A549 (cell line): Measurements from ENCODE around the gene NCOA6. TPM values are rescaled to one million over a fixed set of nuclear protein-coding genes. Genes with fewer than 3 reads are reported as not detected.

Experiments used
- ATAC-seq, 2 experiments: fragments of 200-7000 bp in 1 of 2; fragments of >200 bp in 1 of 2; cut with Nextera tagmentation in 1 of 2; cut with Tn5 transposase in 1 of 2; 3 replicates each; pipeline versions ENCODE4 v1.8.0 to v1.9.1; 2018 to 2020; ENCODE audit warnings: mild to moderate bottlenecking in 1 of 2, moderate library complexity in 1 of 2
- CTCF ChIA-PET: fragments of 300-600 bp; sonication (Branson Sonifier 250); formaldehyde crosslinking; extraction: SDS; loops from one replicate; lab custom pipeline; 2021; ENCODE audit warnings: antibody characterized with exemption, inconsistent platforms; lab: Yijun Ruan, JAX
- POLR2A ChIA-PET: fragments of 350-600 bp; formaldehyde crosslinking; extraction: SDS; loops from one replicate; lab custom pipeline; 2021; ENCODE audit warnings: antibody characterized with exemption, inconsistent platforms; lab: Yijun Ruan, JAX
- DNase-seq, 2 experiments: peaks; one replicate each; pipeline versions ENCODE4 v3.0.0 to v3.0.0-alpha.2; 2011 to 2016; ENCODE audit warnings: low read depth in 1 of 2, low spot score in 1 of 2
- FAIRE-seq: peaks from 2 replicates; lab custom pipeline; 2011; peaks lifted over from hg19 to GRCh38; lab: Jason Lieb, UNC
- H3K27ac ChIP-seq, 2 experiments: fragments of >200 bp; sonication (Bioruptor Twin); formaldehyde crosslinking; 3 replicates each; pipeline ENCODE4 v1.5.1; 2016 to 2017
- H3K4me1 ChIP-seq: fragments of >200 bp; sonication (Bioruptor Twin); formaldehyde crosslinking; 3 replicates; pipeline ENCODE4 v1.6.1; 2016
- H3K4me2 ChIP-seq: fragments of >200 bp; sonication (Bioruptor Twin); formaldehyde crosslinking; 3 replicates; pipeline ENCODE4 v1.6.1; 2016
- H3K4me3 ChIP-seq: fragments of >200 bp; sonication (Bioruptor Twin); formaldehyde crosslinking; 3 replicates; pipeline ENCODE4 v1.5.1; 2016
- H3K9me3 ChIP-seq: fragments of >200 bp; sonication (Bioruptor Twin); formaldehyde crosslinking; 3 replicates; pipeline ENCODE4 v1.6.1; 2016
- ATOH8 ChIP-seq: fragments of 250-450 bp; sonication (Bioruptor Pico); IDR thresholded peaks from 2 replicates; pipeline ENCODE4 v1.5.0; 2020; ENCODE audit warnings: low read depth, mild to moderate bottlenecking, moderate library complexity
- BHLHE40 ChIP-seq: IDR thresholded peaks from 2 replicates; pipeline ENCODE4 v1.6.1; 2012; ENCODE audit warnings: low read depth, low read length, inconsistent platforms
- CBX2 ChIP-seq: fragments of 200-600 bp; sonication (generic); IDR thresholded peaks from 2 replicates; pipeline ENCODE4 v1.6.1; 2016; ENCODE audit warnings: low read depth, mild to moderate bottlenecking, borderline replicate concordance
- CBX8 ChIP-seq: fragments of 200-600 bp; sonication (generic); IDR thresholded peaks from 2 replicates; pipeline ENCODE4 v1.6.1; 2016
- CEBPB ChIP-seq, 2 experiments: fragments of >200 bp in 1 of 2; sonication (Bioruptor Twin) in 1 of 2; formaldehyde crosslinking in 1 of 2; IDR thresholded peaks; 2 replicates each; pipeline ENCODE4 v1.6.1; 2012 to 2016
- CHD4 ChIP-seq: fragments of 200-600 bp; sonication (generic); IDR thresholded peaks from 2 replicates; pipeline ENCODE4 v1.6.1; 2016; ENCODE audit warnings: antibody characterized with exemption, mild to moderate bottlenecking, borderline replicate concordance
- E2F6 ChIP-seq: IDR thresholded peaks from 2 replicates; pipeline ENCODE4 v1.6.1; 2012; ENCODE audit warnings: low read depth, borderline replicate concordance
- ESRRA ChIP-seq: fragments of 150-350 bp; IDR thresholded peaks from 2 replicates; pipeline ENCODE4 v1.6.1; 2014; ENCODE audit warnings: mild to moderate bottlenecking, low read length, borderline replicate concordance
- FOSL2 ChIP-seq, 2 experiments: fragments of 450-650 bp in 1 of 2; fragments of >200 bp in 1 of 2; sonication (Bioruptor Twin) in 1 of 2; formaldehyde crosslinking; IDR thresholded peaks; 2 replicates each; pipeline versions ENCODE4 v1.5.0 to v1.6.1; 2016 to 2020; ENCODE audit warnings: mild to moderate bottlenecking in 1 of 2, moderate library complexity in 1 of 2
- GATA3 ChIP-seq: IDR thresholded peaks from 2 replicates; pipeline ENCODE4 v1.6.1; 2012; ENCODE audit warnings: borderline replicate concordance
- HDAC2 ChIP-seq: fragments of 200-600 bp; sonication (generic); IDR thresholded peaks from 2 replicates; pipeline ENCODE4 v1.6.1; 2016
- HEYL ChIP-seq: fragments of 250-450 bp; sonication (Bioruptor Pico); IDR thresholded peaks from 2 replicates; pipeline ENCODE4 v1.8.0; 2021; ENCODE audit warnings: mild to moderate bottlenecking, moderate library complexity
- HMGXB4 ChIP-seq: fragments of 250-450 bp; sonication (Bioruptor Pico); IDR thresholded peaks from 2 replicates; pipeline ENCODE4 v1.5.0; 2021; ENCODE audit warnings: mild to moderate bottlenecking, moderate library complexity, borderline replicate concordance
- HOXA7 ChIP-seq: fragments of 250-450 bp; sonication (Bioruptor Pico); IDR thresholded peaks from 2 replicates; pipeline ENCODE4 v1.5.0; 2020; ENCODE audit warnings: mild to moderate bottlenecking, moderate library complexity
- HOXB13 ChIP-seq: fragments of 250-450 bp; sonication (Bioruptor Pico); IDR thresholded peaks from 2 replicates; pipeline ENCODE4 v1.5.0; 2020; ENCODE audit warnings: low read depth, mild to moderate bottlenecking, moderate library complexity
- HOXB5 ChIP-seq: fragments of 250-450 bp; sonication (Bioruptor Pico); IDR thresholded peaks from 2 replicates; pipeline ENCODE4 v1.5.0; 2020; ENCODE audit warnings: mild to moderate bottlenecking, moderate library complexity
- JUN ChIP-seq, 2 experiments: fragments of >200 bp; sonication (Bioruptor Twin); formaldehyde crosslinking; IDR thresholded peaks; 2 replicates in 1 of 2; 3 replicates in 1 of 2; pipeline ENCODE4 v1.6.1; 2016 to 2017
- MAX ChIP-seq: IDR thresholded peaks from 2 replicates; pipeline ENCODE4 v1.6.1; 2012
- MAZ ChIP-seq: fragments of 150-350 bp; IDR thresholded peaks from 2 replicates; pipeline ENCODE4 v1.6.1; 2014; ENCODE audit warnings: antibody characterized with exemption, low read depth, low read length, borderline replicate concordance
- MYC ChIP-seq: IDR thresholded peaks from 2 replicates; pipeline ENCODE4 v1.6.1; 2012; ENCODE audit warnings: mild to moderate bottlenecking, inconsistent platforms, low read length, improper control_type of control experiment, borderline replicate concordance
- NFE2L2 ChIP-seq: fragments of 150-350 bp; conservative IDR thresholded peaks from 2 replicates; pipeline ENCODE4 v1.6.1; 2014; ENCODE audit warnings: low read length
- NPAS2 ChIP-seq: fragments of 250-450 bp; sonication (Bioruptor Pico); IDR thresholded peaks from 2 replicates; pipeline ENCODE4 v1.8.0; 2022; ENCODE audit warnings: mild to moderate bottlenecking, moderate library complexity, borderline replicate concordance
- NR3C1 ChIP-seq: fragments of >200 bp; sonication (Bioruptor Twin); formaldehyde crosslinking; IDR thresholded peaks from 3 replicates; pipeline ENCODE4 v1.6.1; 2017
- POLR2AphosphoS2 ChIP-seq: conservative IDR thresholded peaks from 2 replicates; pipeline ENCODE4 v1.6.1; 2012; ENCODE audit warnings: low read length, improper control_type of control experiment, inconsistent platforms
- RAD21 ChIP-seq, 2 experiments: fragments of >200 bp in 1 of 2; sonication (Bioruptor Twin) in 1 of 2; formaldehyde crosslinking in 1 of 2; IDR thresholded peaks in 1 of 2; conservative IDR thresholded peaks in 1 of 2; 2 replicates in 1 of 2; 3 replicates in 1 of 2; pipeline ENCODE4 v1.6.1; 2012 to 2018; ENCODE audit warnings: inconsistent platforms in 1 of 2
- RARB ChIP-seq: fragments of 250-450 bp; sonication (Bioruptor Pico); IDR thresholded peaks from 2 replicates; pipeline ENCODE4 v1.8.0; 2021; ENCODE audit warnings: mild to moderate bottlenecking, moderate library complexity
- RNF2 ChIP-seq: fragments of 200-600 bp; sonication (generic); IDR thresholded peaks from 2 replicates; pipeline ENCODE4 v1.6.1; 2016; ENCODE audit warnings: low read depth, mild to moderate bottlenecking, antibody characterized with exemption, moderate library complexity, borderline replicate concordance
- TP53 ChIP-seq: fragments of 250-450 bp; sonication (Bioruptor Pico); IDR thresholded peaks from 2 replicates; pipeline ENCODE4 v1.5.0; 2021; ENCODE audit warnings: mild to moderate bottlenecking, moderate library complexity
- USF2 ChIP-seq: fragments of 450-650 bp; IDR thresholded peaks from 2 replicates; pipeline ENCODE4 v1.6.1; 2014; ENCODE audit warnings: antibody characterized with exemption
- WGBS: methylation state at CpG from one replicate; pipeline ENCODE4 v1.1.6; 2017; ENCODE audit errors: missing lambda C conversion rate; 5-methylcytosine and 5-hydroxymethylcytosine counted together
- polyA plus RNA-seq, 4 experiments: library from polyadenylated mRNA; depleted of rRNA in 3 of 4; stranded (reverse); fragments of >200 nt; fragmentation: RNase III in 1 of 4; extraction: RNeasy Plus Mini Kit Qiagen cat#74134 plus additional on column Dnase treatment in 1 of 4; gene quantifications; 2 replicates in 3 of 4; 3 replicates in 1 of 4; pipeline ENCODE4 v1.2.3, GENCODE V29; 2011 to 2017

The NCOA6 gene
- polyA plus RNA-seq, 2 of the 4 experiments (the other 2 are of a cell fraction), result 15.8 to 18.0 TPM

GRCh38 chr20:34751453-34751852 lies 74.0 kb downstream of the NCOA6 start:
- no peak for ATAC-seq
- Histone ChIP-seq H3K4me1 (no peaks in the 10 kb centered on the region), H3K4me2 (no peak overlapping the region), H3K9me3 (no peaks in the 10 kb centered on the region), H3K27ac (no peak overlapping the region), H3K4me3 (no peak overlapping the region)
- ChIA-PET POLR2A (no interaction called here), CTCF (interaction anchor here (0.6 to 7.1 kb wide), 3 partner anchors 13 to 1280 kb away, joined by 3 to 39 read pairs (median 10); no protein-coding TSS in a partner anchor)
- FAIRE-seq, result no peak
- TF ChIP-seq POLR2AphosphoS2 (no peak), CHD4 (no peak), RARB (CRISPR knock-in tag) (no peak), CBX2 (no peak), CBX8 (no peak), HOXA7 (no peak), HDAC2 (no peak), HEYL (CRISPR knock-in tag) (no peak), CEBPB (IDR thresholded peaks at IDR 0.05) (no peak), RNF2 (no peak), MYC (no peak), NPAS2 (CRISPR knock-in tag) (no peak)
- no peak for DNase-seq
- 85% methylated on average over 3 of the region's 3 CpGs for WGBS

GRCh38 chr20:34750484-34750883 lies 75.0 kb downstream of the NCOA6 start:
- no peak overlapping the region for H3K4me2 ChIP-seq
- H3K4me1 ChIP-seq, result no peaks in the 10 kb centered on the region
- ChIA-PET POLR2A (no interaction called here), CTCF (interaction anchor here (7.1 kb wide), 1 partner anchor 19 kb away, joined by 39 read pairs; no protein-coding TSS in a partner anchor)
- ATAC-seq (no peak), DNase-seq (no peak), FAIRE-seq (no peak)
- no peak overlapping the region for H3K27ac ChIP-seq
- no peaks in the 10 kb centered on the region for H3K9me3 ChIP-seq
- TF ChIP-seq HMGXB4 (CRISPR knock-in tag), result no peak
- no peak for TF ChIP-seq HOXA7
- TF ChIP-seq USF2, result no peak
- TF ChIP-seq E2F6, result no peak
- TF ChIP-seq FOSL2 (IDR thresholded peaks at IDR 0.05), result no peak
- no peak for TF ChIP-seq FOSL2 (CRISPR knock-in tag; IDR thresholded peaks at IDR 0.05)
- no peak for TF ChIP-seq NR3C1
- TF ChIP-seq ATOH8 (CRISPR knock-in tag), result no peak
- no peak for TF ChIP-seq GATA3
- TF ChIP-seq MAX, result no peak
- H3K4me3 ChIP-seq, result no peak overlapping the region
- 42% methylated on average over 2 of the region's 2 CpGs for WGBS

- WGBS, result 100% methylated on average over 2 of the region's 2 CpGs
- no peaks in the 10 kb centered on the region for H3K9me3 ChIP-seq
- no peak overlapping the region for H3K4me3 ChIP-seq
- H3K4me2 ChIP-seq, result no peak overlapping the region
- no peak overlapping the region for H3K27ac ChIP-seq
- DNase-seq (no peak), ATAC-seq (no peak), FAIRE-seq (no peak)
- POLR2A ChIA-PET, result no interaction called here
- no peaks in the 10 kb centered on the region for H3K4me1 ChIP-seq
- CTCF ChIA-PET, result interaction anchor here (1.2 to 1.3 kb wide), 2 partner anchors 21 to 169 kb away, joined by 3 to 7 read pairs; no protein-coding TSS in a partner anchor
- no peak for TF ChIP-seq ESRRA
- no peak for TF ChIP-seq HOXB5 (CRISPR knock-in tag)
- TF ChIP-seq MAZ, result no peak
- no peak for TF ChIP-seq RAD21 (conservative IDR thresholded peaks at IDR 0.05 in 1 of 2, IDR thresholded peaks at IDR 0.05 in 1 of 2)
- no peak for TF ChIP-seq CHD4
- TF ChIP-seq CBX2, result no peak
- TF ChIP-seq NFE2L2, result no peak
- TF ChIP-seq BHLHE40, result no peak
- TF ChIP-seq E2F6, result no peak
- no peak for TF ChIP-seq TP53 (CRISPR knock-in tag)
- no peak for TF ChIP-seq HOXB13 (CRISPR knock-in tag)
- no peak for TF ChIP-seq HDAC2
- TF ChIP-seq JUN (IDR thresholded peaks at IDR 0.05), result no peak
These were observed 76.7 kb downstream of the NCOA6 start for GRCh38 chr20:34748709-34749108.
